ENCODE data around the gene FGF3. TPM values are rescaled to one million over a fixed set of nuclear protein-coding genes. Genes with fewer than 3 reads are reported as not detected.

The FGF3 gene
- total and polyA plus RNA-seq, 9 of the 15 experiments (the other 6 are each of a cell fraction or from before 2014, with no cell fraction given), result not detected

DNA sequence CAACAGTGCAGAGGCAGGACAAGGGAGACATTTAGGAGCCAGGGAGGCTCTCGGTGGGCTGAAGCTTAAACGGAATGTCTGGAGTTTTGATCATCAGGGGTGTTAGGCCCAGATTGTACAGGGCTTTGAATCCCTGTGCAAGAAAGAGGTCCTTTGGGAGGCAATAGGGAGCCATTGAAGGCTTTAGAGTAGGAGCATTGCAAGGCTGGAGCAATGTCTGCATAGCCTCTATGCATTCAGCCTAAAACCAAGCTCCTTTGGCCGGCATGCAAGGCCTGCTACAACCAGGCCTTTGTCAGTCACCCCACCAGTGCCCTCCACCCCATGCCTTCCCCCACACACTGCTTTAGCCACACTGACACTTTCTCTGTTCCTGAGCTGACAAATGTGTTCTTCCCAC, 47.4 kb upstream of the FGF3 start (continued):
- TF ChIP-seq, protein P1, sequence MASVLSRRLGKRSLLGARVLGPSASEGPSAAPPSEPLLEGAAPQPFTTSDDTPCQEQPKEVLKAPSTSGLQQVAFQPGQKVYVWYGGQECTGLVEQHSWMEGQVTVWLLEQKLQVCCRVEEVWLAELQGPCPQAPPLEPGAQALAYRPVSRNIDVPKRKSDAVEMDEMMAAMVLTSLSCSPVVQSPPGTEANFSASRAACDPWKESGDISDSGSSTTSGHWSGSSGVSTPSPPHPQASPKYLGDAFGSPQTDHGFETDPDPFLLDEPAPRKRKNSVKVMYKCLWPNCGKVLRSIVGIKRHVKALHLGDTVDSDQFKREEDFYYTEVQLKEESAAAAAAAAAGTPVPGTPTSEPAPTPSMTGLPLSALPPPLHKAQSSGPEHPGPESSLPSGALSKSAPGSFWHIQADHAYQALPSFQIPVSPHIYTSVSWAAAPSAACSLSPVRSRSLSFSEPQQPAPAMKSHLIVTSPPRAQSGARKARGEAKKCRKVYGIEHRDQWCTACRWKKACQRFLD (CRISPR knock-in tag; IDR thresholded peaks at IDR 0.05), result no peak
- TF ChIP-seq RBM25 (IDR thresholded peaks at IDR 0.05; ENCODE audit: low read depth, low read length, severe bottlenecking) (peak; percentile 77), HDAC3 (IDR thresholded peaks at IDR 0.05; ENCODE audit: borderline replicate concordance, partially characterized antibody) (no peak), SMARCA5 (IDR thresholded peaks at IDR 0.05) (0 out of 2 replicates have a peak, but pooled peaks have one; percentile 30), BCOR (IDR thresholded peaks at IDR 0.05) (peak; percentile 77), NONO (IDR thresholded peaks at IDR 0.05; ENCODE audit: low read depth in 2 of 2, low read length in 1 of 2) (no peak)

DNA sequence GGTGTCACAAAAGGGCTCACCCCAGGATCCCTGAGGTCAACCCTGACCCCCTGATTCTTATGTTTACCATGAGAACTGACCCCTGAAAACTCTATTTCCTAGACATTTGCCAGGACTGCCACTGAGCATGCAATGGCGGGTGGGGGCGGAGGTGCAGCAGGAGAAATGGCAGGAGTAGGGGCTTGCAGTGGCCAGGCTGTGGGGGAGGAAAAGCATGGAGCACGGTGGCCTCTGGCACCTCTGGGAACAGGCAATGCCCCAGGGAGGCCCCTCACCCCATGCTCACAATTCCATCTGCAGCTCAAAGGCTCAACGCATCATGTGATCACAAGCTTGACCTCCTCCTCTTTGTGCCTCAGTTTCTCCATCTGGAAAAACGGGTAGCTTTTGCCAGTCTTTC, 46.5 kb upstream of the FGF3 start:
- 0% methylated on average over 5 of the region's 5 CpGs for WGBS (ENCODE audit: insufficient coverage, low coverage, missing lambda C conversion rate)
- Histone ChIP-seq H3K4me2 (ENCODE audit: insufficient read depth, low read length) (no peak overlapping the region), H3K9me1 (ENCODE audit: control insufficient read depth, insufficient read depth, low read length) (no peaks in the 10 kb centered on the region), H3K27me3 (ENCODE audit: control insufficient read depth in 2 of 2, insufficient read depth in 2 of 2, low read length in 2 of 2) (peaks cover 37 to 86% of the 10 kb centered on the region in 2 experiments), H3K9ac (ENCODE audit: insufficient read depth in 1 of 2, low read depth in 2 of 2, low read length in 2 of 2) (no peak overlapping the region), H3K27ac (ENCODE audit: extremely low read depth, low read depth, low read length) (no peak overlapping the region), H4K20me1 (replicated peaks; ENCODE audit: control insufficient read depth, insufficient read depth, low read length) (peaks cover 17% of the 10 kb centered on the region), H3K36me3 (ENCODE audit: control insufficient read depth, insufficient read depth, low read length) (no peaks in the 10 kb centered on the region), H3K4me3 (no peak overlapping the region), H3K79me2 (ENCODE audit: control insufficient read depth, insufficient read depth, low read length) (no peaks in the 10 kb centered on the region), H3K4me1 (replicated peaks in 1 of 2; ENCODE audit: control insufficient read depth in 2 of 2, insufficient read depth in 2 of 2, low read length in 2 of 2) (peaks cover 0 to 13% of the 10 kb centered on the region in 2 experiments; a peak in 2 of 5 replicates), H2AFZ (ENCODE audit: low read depth, low read length) (no peak overlapping the region), H3K9me3 (replicated peaks; ENCODE audit: control insufficient read depth, insufficient read depth, low read depth, low read length) (no peaks in the 10 kb centered on the region)
- intact Hi-C loops (cut with micrococcal nuclease), result no loop called here
- in situ Hi-C loops (cut with MboI), result no loop called here
- CTCF ChIA-PET (ENCODE audit: low intra/inter-chr PET ratio), result no interaction called here
- BruUV-seq (replicated peaks), result no TSS peak
- ATAC-seq (no peak), FAIRE-seq (no peak), DNase-seq (ENCODE audit: extremely low read depth in 1 of 4, low spot score in 3 of 4) (no peak)
- TF ChIP-seq CHD1 (IDR thresholded peaks at IDR 0.05; ENCODE audit: low read length), result no peak
- TF ChIP-seq, protein P2, sequence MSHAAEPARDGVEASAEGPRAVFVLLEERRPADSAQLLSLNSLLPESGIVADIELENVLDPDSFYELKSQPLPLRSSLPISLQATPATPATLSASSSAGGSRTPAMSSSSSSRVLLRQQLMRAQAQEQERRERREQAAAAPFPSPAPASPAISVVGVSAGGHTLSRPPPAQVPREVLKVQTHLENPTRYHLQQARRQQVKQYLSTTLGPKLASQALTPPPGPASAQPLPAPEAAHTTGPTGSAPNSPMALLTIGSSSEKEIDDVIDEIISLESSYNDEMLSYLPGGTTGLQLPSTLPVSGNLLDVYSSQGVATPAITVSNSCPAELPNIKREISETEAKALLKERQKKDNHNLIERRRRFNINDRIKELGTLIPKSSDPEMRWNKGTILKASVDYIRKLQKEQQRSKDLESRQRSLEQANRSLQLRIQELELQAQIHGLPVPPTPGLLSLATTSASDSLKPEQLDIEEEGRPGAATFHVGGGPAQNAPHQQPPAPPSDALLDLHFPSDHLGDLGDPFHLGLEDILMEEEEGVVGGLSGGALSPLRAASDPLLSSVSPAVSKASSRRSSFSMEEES (CRISPR knock-in tag; IDR thresholded peaks at IDR 0.05), result 0 out of 2 replicates have a peak, but pooled peaks have one; percentile 11
- POLR2A ChIA-PET, result interaction anchor here (0.9 kb wide), 1 partner anchor 14 kb away, joined by 3 read pairs; no protein-coding TSS in a partner anchor

All from K562 (cell line).